Measurements from ENCODE around the gene IQGAP2.
"Not testable (repeated sequence)": the region's sequence is repeated elsewhere in the genome, so short reads cannot be mapped to it uniquely, and the experiment has no call there.

IQGAP2 gene

GRCh38 chr5:76402886-76403765 lies at the start of gene IQGAP2:
IQGAP2 (plus strand) TSS chr5:76403285; CDS start chr5:76403546, 261 bp downstream.
- peaks cover 89% of the 10 kb centered on the region for H3K27me3 ChIP-seq (ENCODE audit: insufficient read depth, low read length)
- H3K4me1 ChIP-seq (ENCODE audit: control insufficient read depth, insufficient read depth, low read length, unreplicated experiment), result no peaks in the 10 kb centered on the region
- H3K4me3 ChIP-seq (ENCODE audit: low read depth, low read length), result peak within 1 kb of the TSS; percentile 76
- H3K36me3 ChIP-seq (ENCODE audit: insufficient read depth, low read length), result no peaks in the 10 kb centered on the region
- H3K27ac ChIP-seq (ENCODE audit: low read depth, low read length), result no peak within 1 kb of the TSS
- no peaks in the 10 kb centered on the region for H3K79me2 ChIP-seq (ENCODE audit: control insufficient read depth, insufficient read depth, low read length, unreplicated experiment)
- H2AFZ ChIP-seq (ENCODE audit: low read length, unreplicated experiment), result peak within 1 kb of the TSS; percentile 87

GRCh38 chr5:76356887-76357286 lies 46.2 kb upstream of the IQGAP2 start:
- Histone ChIP-seq H2AFZ (ENCODE audit: low read length, unreplicated experiment) (no peak overlapping the region), H3K4me1 (ENCODE audit: control insufficient read depth, insufficient read depth, low read length, unreplicated experiment) (no peaks in the 10 kb centered on the region), H3K79me2 (ENCODE audit: control insufficient read depth, insufficient read depth, low read length, unreplicated experiment) (no peaks in the 10 kb centered on the region), H3K27ac (ENCODE audit: low read depth, low read length) (no peak overlapping the region), H3K4me3 (ENCODE audit: low read depth, low read length) (no peak overlapping the region), H3K27me3 (ENCODE audit: insufficient read depth, low read length) (0 out of 2 replicates have a peak, but pooled peaks cover 3% of the 10 kb centered on the region), H3K36me3 (ENCODE audit: insufficient read depth, low read length) (no peaks in the 10 kb centered on the region)

GRCh38 chr5:76363352-76364225 lies 39.5 kb upstream of the IQGAP2 start:
- Histone ChIP-seq H3K79me2 (ENCODE audit: control insufficient read depth, insufficient read depth, low read length, unreplicated experiment) (no peaks in the 10 kb centered on the region), H3K36me3 (ENCODE audit: insufficient read depth, low read length) (no peaks in the 10 kb centered on the region), H3K4me1 (ENCODE audit: control insufficient read depth, insufficient read depth, low read length, unreplicated experiment) (no peaks in the 10 kb centered on the region), H3K27me3 (ENCODE audit: insufficient read depth, low read length) (no peaks in the 10 kb centered on the region), H3K4me3 (ENCODE audit: low read depth, low read length) (no peak overlapping the region), H3K27ac (ENCODE audit: low read depth, low read length) (no peak overlapping the region), H2AFZ (ENCODE audit: low read length, unreplicated experiment) (no peak overlapping the region)

GRCh38 chr5:76364226-76364589 lies 38.9 kb upstream of the IQGAP2 start:
- Histone ChIP-seq H3K4me1 (ENCODE audit: control insufficient read depth, insufficient read depth, low read length, unreplicated experiment) (no peaks in the 10 kb centered on the region), H3K27me3 (ENCODE audit: insufficient read depth, low read length) (no peaks in the 10 kb centered on the region), H3K36me3 (ENCODE audit: insufficient read depth, low read length) (no peaks in the 10 kb centered on the region), H2AFZ (ENCODE audit: low read length, unreplicated experiment) (no peak overlapping the region), H3K79me2 (ENCODE audit: control insufficient read depth, insufficient read depth, low read length, unreplicated experiment) (no peaks in the 10 kb centered on the region), H3K4me3 (ENCODE audit: low read depth, low read length) (no peak overlapping the region), H3K27ac (ENCODE audit: low read depth, low read length) (no peak overlapping the region)

- no peak overlapping the region for H2AFZ ChIP-seq (ENCODE audit: low read length, unreplicated experiment)
- H3K4me1 ChIP-seq (ENCODE audit: control insufficient read depth, insufficient read depth, low read length, unreplicated experiment), result no peaks in the 10 kb centered on the region
- no peaks in the 10 kb centered on the region for H3K27me3 ChIP-seq (ENCODE audit: insufficient read depth, low read length)
- no peak overlapping the region for H3K27ac ChIP-seq (ENCODE audit: low read depth, low read length)
- no peak overlapping the region for H3K4me3 ChIP-seq (ENCODE audit: low read depth, low read length)
- H3K36me3 ChIP-seq (ENCODE audit: insufficient read depth, low read length), result no peaks in the 10 kb centered on the region
- H3K79me2 ChIP-seq (ENCODE audit: control insufficient read depth, insufficient read depth, low read length, unreplicated experiment), result no peaks in the 10 kb centered on the region
Observed at GRCh38 chr5:76365561-76365960, 37.5 kb upstream of the IQGAP2 start.

- no peaks in the 10 kb centered on the region for H3K36me3 ChIP-seq (ENCODE audit: insufficient read depth, low read length)
- no peak overlapping the region for H3K27ac ChIP-seq (ENCODE audit: low read depth, low read length)
- H3K4me3 ChIP-seq (ENCODE audit: low read depth, low read length), result no peak overlapping the region
- no peaks in the 10 kb centered on the region for H3K27me3 ChIP-seq (ENCODE audit: insufficient read depth, low read length)
- no peaks in the 10 kb centered on the region for H3K4me1 ChIP-seq (ENCODE audit: control insufficient read depth, insufficient read depth, low read length, unreplicated experiment)
- H3K79me2 ChIP-seq (ENCODE audit: control insufficient read depth, insufficient read depth, low read length, unreplicated experiment), result no peaks in the 10 kb centered on the region
- H2AFZ ChIP-seq (ENCODE audit: low read length, unreplicated experiment), result no peak overlapping the region
Observed at GRCh38 chr5:76366596-76366995, 36.5 kb upstream of the IQGAP2 start.

GRCh38 chr5:76367623-76368371 lies 35.3 kb upstream of the IQGAP2 start:
- Histone ChIP-seq H2AFZ (ENCODE audit: low read length, unreplicated experiment) (no peak overlapping the region), H3K4me1 (ENCODE audit: control insufficient read depth, insufficient read depth, low read length, unreplicated experiment) (peaks cover 4% of the 10 kb centered on the region)

GRCh38 chr5:76368941-76369340 lies 34.1 kb upstream of the IQGAP2 start:
- Histone ChIP-seq H3K36me3 (ENCODE audit: insufficient read depth, low read length) (no peaks in the 10 kb centered on the region), H3K4me1 (ENCODE audit: control insufficient read depth, insufficient read depth, low read length, unreplicated experiment) (peaks cover 4% of the 10 kb centered on the region), H3K79me2 (ENCODE audit: control insufficient read depth, insufficient read depth, low read length, unreplicated experiment) (no peaks in the 10 kb centered on the region), H2AFZ (ENCODE audit: low read length, unreplicated experiment) (no peak overlapping the region), H3K27me3 (ENCODE audit: insufficient read depth, low read length) (no peaks in the 10 kb centered on the region), H3K27ac (ENCODE audit: low read depth, low read length) (no peak overlapping the region), H3K4me3 (ENCODE audit: low read depth, low read length) (no peak overlapping the region)

More at GRCh38 chr5:76367623-76368371, 35.3 kb upstream of the IQGAP2 start:
- H3K36me3 ChIP-seq (ENCODE audit: insufficient read depth, low read length), result no peaks in the 10 kb centered on the region
- H3K27ac ChIP-seq (ENCODE audit: low read depth, low read length), result no peak overlapping the region
- no peaks in the 10 kb centered on the region for H3K79me2 ChIP-seq (ENCODE audit: control insufficient read depth, insufficient read depth, low read length, unreplicated experiment)
- no peak overlapping the region for H3K4me3 ChIP-seq (ENCODE audit: low read depth, low read length)
- H3K27me3 ChIP-seq (ENCODE audit: insufficient read depth, low read length), result no peaks in the 10 kb centered on the region

GRCh38 chr5:76369668-76370067 lies 33.4 kb upstream of the IQGAP2 start:
- H3K79me2 ChIP-seq (ENCODE audit: control insufficient read depth, insufficient read depth, low read length, unreplicated experiment); H3K27ac ChIP-seq (ENCODE audit: low read depth, low read length); H3K36me3 ChIP-seq (ENCODE audit: insufficient read depth, low read length); H3K4me3 ChIP-seq (ENCODE audit: low read depth, low read length); H3K4me1 ChIP-seq (ENCODE audit: control insufficient read depth, insufficient read depth, low read length, unreplicated experiment); H2AFZ ChIP-seq (ENCODE audit: low read length, unreplicated experiment); H3K27me3 ChIP-seq (ENCODE audit: insufficient read depth, low read length): not testable (repeated sequence)

- H3K27ac ChIP-seq (ENCODE audit: low read depth, low read length), result no peak overlapping the region
- H3K27me3 ChIP-seq (ENCODE audit: insufficient read depth, low read length), result no peaks in the 10 kb centered on the region
- H3K4me1 ChIP-seq (ENCODE audit: control insufficient read depth, insufficient read depth, low read length, unreplicated experiment), result peaks cover 4% of the 10 kb centered on the region
- no peaks in the 10 kb centered on the region for H3K36me3 ChIP-seq (ENCODE audit: insufficient read depth, low read length)
- H3K4me3 ChIP-seq (ENCODE audit: low read depth, low read length), result no peak overlapping the region
- H2AFZ ChIP-seq (ENCODE audit: low read length, unreplicated experiment), result no peak overlapping the region
- H3K79me2 ChIP-seq (ENCODE audit: control insufficient read depth, insufficient read depth, low read length, unreplicated experiment), result no peaks in the 10 kb centered on the region
Observed at GRCh38 chr5:76371960-76372322, 31.1 kb upstream of the IQGAP2 start.

Data from ACC112 (cell line).